ENCODE data around the gene UBE2QL1.

DNA sequence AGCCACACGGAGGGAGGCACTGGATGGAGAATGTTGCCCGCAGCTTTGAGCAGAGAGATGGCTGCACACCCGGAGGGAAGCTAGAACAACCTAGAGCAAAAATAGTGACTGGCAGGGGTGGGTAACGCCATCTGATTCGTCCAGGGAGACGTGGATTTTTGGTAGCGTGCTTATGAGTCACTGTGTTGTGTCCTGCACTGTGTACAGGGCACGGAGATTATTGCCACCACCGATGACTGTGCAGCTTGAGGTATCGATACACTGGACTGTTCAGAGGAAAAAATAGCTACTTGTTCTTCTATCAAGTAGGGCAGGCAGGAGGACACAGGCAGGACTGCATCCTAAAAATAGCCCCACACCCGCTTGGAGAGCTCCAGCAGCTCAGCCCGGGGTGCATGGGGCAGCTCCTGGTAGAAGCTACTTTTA is 6.0 kb downstream of the UBE2QL1 start:
- TF ChIP-seq, protein P1, sequence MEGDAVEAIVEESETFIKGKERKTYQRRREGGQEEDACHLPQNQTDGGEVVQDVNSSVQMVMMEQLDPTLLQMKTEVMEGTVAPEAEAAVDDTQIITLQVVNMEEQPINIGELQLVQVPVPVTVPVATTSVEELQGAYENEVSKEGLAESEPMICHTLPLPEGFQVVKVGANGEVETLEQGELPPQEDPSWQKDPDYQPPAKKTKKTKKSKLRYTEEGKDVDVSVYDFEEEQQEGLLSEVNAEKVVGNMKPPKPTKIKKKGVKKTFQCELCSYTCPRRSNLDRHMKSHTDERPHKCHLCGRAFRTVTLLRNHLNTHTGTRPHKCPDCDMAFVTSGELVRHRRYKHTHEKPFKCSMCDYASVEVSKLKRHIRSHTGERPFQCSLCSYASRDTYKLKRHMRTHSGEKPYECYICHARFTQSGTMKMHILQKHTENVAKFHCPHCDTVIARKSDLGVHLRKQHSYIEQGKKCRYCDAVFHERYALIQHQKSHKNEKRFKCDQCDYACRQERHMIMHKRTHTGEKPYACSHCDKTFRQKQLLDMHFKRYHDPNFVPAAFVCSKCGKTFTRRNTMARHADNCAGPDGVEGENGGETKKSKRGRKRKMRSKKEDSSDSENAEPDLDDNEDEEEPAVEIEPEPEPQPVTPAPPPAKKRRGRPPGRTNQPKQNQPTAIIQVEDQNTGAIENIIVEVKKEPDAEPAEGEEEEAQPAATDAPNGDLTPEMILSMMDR (IDR thresholded peaks at IDR 0.05), result no peak
- no peak for TF ChIP-seq EZH2 (IDR thresholded peaks at IDR 0.05; ENCODE audit: borderline replicate concordance, insufficient read depth, low read depth, low read length, poor library complexity, severe bottlenecking)
